RWPE1 (cell line): ENCODE results near the gene TRAPPC2L.

Experiments used
- CTCF ChIA-PET: fragments of 350-600 bp; sonication (Branson Sonifier 250); formaldehyde crosslinking; extraction: SDS; loops from one replicate; lab custom pipeline; 2021; lab: Yijun Ruan, JAX
- POLR2A ChIA-PET: fragments of 400-600 bp; formaldehyde crosslinking; extraction: SDS; loops from one replicate; lab custom pipeline; 2020; ENCODE audit warnings: antibody characterized with exemption; ENCODE audit not compliant: low non-redundant PET; lab: Yijun Ruan, JAX
- DNase-seq: peaks from one replicate; pipeline ENCODE4 v3.0.0; 2012; ENCODE audit warnings: low spot score
- H3K27ac ChIP-seq: fragments of 450-650 bp; 2 replicates; pipeline ENCODE4 v1.5.1; 2017
- TF ChIP-seq, protein P1 (sequence below): fragments of 450-650 bp; conservative IDR thresholded peaks from 2 replicates; pipeline ENCODE4 v1.5.1; 2017; ENCODE audit warnings: low read depth, mild to moderate bottlenecking

TRAPPC2L gene

GRCh38 chr16:88865742-88866141, 8.8 kb downstream of the TRAPPC2L start:
- H3K27ac ChIP-seq: no peak overlapping the region
- TF ChIP-seq, protein P1, sequence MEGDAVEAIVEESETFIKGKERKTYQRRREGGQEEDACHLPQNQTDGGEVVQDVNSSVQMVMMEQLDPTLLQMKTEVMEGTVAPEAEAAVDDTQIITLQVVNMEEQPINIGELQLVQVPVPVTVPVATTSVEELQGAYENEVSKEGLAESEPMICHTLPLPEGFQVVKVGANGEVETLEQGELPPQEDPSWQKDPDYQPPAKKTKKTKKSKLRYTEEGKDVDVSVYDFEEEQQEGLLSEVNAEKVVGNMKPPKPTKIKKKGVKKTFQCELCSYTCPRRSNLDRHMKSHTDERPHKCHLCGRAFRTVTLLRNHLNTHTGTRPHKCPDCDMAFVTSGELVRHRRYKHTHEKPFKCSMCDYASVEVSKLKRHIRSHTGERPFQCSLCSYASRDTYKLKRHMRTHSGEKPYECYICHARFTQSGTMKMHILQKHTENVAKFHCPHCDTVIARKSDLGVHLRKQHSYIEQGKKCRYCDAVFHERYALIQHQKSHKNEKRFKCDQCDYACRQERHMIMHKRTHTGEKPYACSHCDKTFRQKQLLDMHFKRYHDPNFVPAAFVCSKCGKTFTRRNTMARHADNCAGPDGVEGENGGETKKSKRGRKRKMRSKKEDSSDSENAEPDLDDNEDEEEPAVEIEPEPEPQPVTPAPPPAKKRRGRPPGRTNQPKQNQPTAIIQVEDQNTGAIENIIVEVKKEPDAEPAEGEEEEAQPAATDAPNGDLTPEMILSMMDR: no peak
- ChIA-PET POLR2A (interaction anchor here (0.7 kb wide), 1 partner anchor 57 kb away, joined by 3 read pairs; no protein-coding TSS in a partner anchor), CTCF (no interaction called here)
- DNase-seq: no peak

- DNase-seq: no peak
- no peak within 1 kb of the TSS for H3K27ac ChIP-seq
- ChIA-PET POLR2A (no interaction called here), CTCF (no interaction called here)
- TF ChIP-seq, protein P1: no peak
Measured at GRCh38 chr16:88866151-88866920, 9.4 kb downstream of the TRAPPC2L start, which contains the start of gene PABPN1L. TSS of gene PABPN1L (minus strand) at chr16:88866660. CDS start at chr16:88866606, 54 bp downstream.

GRCh38 chr16:88867581-88868246, 10.8 kb downstream of the TRAPPC2L start:
- no peak overlapping the region for H3K27ac ChIP-seq
- TF ChIP-seq, protein P1: no peak
- POLR2A ChIA-PET: no interaction called here
- CTCF ChIA-PET: interaction anchor here (0.7 kb wide), 1 partner anchor 150 kb away, joined by 3 read pairs; no protein-coding TSS in a partner anchor
- DNase-seq: no peak

DNA sequence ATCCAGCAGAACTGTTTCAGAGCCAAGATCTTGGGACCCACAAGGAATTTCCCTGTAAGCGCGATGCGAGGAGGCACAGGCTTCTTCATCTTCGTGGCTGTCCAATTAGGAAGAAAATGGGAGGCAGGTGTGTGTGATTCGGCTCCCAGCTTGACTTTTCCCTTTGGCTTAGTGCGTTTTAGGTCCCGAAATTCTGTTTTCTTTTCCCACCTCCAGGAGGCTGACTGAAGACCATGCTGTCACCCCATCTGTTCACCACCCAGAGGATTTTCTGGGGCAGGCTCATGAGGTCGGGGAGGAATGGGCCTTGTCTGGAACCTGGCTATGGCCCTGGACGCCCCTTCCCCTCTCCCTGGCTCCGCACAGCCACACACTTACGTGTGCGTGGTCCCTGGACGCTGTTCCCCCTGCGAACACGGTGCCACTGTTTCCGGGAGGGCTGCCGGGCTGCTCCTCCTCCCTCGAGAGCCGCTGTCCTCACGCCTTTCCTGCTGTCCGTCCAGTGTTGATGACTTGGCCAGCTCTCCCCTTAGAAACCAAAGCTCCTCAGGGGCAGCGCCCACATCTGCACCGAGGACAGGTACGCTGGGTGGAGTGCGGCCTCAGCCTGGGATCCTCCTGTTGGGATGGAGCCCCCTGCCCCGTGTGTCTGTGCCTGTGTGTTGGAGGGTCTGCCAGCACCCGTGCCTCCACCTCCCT, 12.2 kb downstream of the TRAPPC2L start:
- H3K27ac ChIP-seq: no peak overlapping the region
- TF ChIP-seq, protein P1: no peak
- no peak for DNase-seq
- ChIA-PET POLR2A (no interaction called here), CTCF (interaction anchor here (0.7 kb wide), 1 partner anchor 502 kb away, joined by 4 read pairs; no protein-coding TSS in a partner anchor)

- ChIA-PET POLR2A (no interaction called here), CTCF (interaction anchor here (0.7 kb wide), 1 partner anchor 502 kb away, joined by 4 read pairs; no protein-coding TSS in a partner anchor)
- TF ChIP-seq, protein P1: no peak
- no peak overlapping the region for H3K27ac ChIP-seq
- no peak for DNase-seq
Measured at GRCh38 chr16:88869673-88869980, 12.7 kb downstream of the TRAPPC2L start.
